ENCODE measurements around the gene MIDN.
A peak's percentile ranks its signal among the peaks of the same experiment; 100 is the strongest.

Gene MIDN

GRCh38 chr19:1220976-1221903 is 27.1 kb upstream of the MIDN start:
- no peak for DNase-seq

DNA sequence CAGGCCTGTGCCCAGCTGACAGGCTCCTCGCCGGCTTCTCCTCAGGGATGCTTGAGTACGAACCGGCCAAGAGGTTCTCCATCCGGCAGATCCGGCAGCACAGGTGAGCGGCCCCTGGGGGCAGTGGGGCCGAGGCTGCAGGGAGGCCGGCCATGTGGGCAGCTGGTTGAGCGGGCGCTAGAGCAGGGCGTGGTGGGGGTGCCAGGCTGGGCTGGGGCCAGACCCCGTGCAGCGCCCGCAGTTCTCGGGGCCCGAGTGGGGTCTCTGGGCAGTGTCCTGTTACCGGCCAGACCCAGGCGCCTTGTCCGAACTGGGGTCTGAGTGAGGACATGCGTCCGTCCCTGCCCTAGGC is 26.5 kb upstream of the MIDN start:
- DNase-seq = no peak

DNA sequence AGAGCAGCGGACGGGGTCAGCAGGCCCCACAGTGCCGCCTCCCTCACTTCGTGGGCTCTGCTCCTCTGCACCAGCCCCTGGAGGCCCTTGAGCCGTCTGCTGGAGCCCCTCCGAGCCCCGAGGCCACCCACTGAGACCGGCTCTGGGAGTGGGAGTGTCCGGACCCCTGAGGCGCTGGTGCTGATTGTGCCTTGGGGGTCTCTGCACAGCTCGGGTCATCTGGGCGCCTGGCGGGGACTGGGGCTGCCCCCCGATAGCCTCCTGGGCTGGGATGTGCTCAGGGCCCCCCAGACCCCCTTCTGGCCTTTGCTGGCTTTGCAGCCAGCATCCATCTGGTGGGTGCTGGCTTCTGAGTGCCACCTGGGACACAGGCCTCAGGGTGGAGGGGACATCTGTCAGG is 26.0 kb upstream of the MIDN start:
- DNase-seq = no peak

DNA sequence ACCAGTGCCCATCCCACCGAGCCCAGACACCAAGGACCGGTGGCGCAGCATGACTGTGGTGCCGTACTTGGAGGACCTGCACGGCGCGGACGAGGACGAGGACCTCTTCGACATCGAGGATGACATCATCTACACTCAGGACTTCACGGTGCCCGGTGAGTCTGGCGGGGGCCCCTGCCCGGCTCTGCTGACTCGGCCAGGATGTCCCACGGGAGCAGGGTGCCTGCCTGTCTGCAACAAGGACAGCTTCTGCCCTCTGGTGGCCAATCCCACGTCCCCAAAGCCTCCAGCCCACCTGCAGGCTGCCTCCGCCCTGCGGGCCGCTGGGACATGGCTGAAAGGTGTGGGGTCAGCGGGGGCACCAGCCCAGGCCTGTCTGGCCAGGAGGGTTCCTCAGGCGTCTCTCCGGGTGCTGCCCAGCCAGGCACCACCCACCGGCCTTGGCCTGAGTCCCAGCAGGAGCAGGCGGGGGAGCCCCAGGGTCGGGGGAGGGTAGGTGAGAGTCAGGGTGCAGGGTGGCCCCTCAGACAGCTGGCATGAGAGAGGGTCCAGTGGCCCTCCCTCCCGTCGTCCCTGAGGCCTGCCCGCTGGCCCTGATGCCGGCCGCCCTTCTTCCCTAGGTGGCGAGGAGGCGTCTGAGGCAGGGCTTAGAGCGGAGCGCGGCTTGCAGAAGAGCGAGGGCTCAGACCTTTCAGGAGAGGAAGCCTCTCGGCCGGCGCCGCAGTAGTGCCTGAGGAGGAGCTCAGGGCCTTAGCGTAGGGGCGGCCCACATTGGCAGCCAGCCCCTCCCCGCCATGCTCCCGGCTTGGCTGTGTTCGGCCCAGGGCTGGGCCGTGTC is 25.1 kb upstream of the MIDN start:
- peak; percentile 19 for DNase-seq

DNA sequence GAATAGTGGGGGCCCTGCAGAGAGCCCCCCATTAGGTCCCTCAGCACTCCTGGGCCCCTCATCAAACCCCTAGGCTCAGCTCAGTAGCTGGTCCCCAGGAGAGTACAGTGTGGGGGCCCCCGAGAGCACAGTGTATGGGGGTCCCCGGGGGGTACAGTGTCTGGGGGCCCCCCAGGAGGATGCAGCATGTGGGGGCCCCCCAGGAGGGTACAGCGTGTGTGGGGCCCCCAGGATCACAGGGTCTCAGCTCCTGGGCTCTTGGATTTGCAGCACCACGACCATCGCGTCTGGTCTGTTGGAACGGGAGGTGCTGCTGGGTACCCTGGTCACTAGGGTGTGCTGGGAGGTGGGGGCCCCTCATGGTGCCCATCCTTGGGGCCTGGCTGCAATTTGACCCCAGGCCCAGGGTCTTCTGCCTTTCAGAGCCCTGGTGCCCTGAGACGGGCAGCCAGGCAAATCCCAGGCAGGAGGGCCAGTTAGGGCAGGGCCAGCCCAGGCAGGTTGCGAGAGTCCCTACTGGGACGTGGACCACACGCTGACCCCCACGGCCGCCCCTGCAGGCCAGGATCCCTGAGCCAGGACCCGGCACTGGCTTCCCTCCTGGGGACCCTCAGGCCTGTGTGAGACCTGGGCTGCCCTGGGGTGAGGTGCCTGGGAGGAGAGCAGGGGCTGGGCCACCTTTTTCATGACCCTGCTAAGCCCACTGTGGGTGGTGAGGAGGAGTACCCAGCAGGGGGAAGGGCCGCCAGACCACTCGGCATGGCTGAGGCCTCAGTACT is 24.1 kb upstream of the MIDN start:
- DNase-seq = no peak

DNA sequence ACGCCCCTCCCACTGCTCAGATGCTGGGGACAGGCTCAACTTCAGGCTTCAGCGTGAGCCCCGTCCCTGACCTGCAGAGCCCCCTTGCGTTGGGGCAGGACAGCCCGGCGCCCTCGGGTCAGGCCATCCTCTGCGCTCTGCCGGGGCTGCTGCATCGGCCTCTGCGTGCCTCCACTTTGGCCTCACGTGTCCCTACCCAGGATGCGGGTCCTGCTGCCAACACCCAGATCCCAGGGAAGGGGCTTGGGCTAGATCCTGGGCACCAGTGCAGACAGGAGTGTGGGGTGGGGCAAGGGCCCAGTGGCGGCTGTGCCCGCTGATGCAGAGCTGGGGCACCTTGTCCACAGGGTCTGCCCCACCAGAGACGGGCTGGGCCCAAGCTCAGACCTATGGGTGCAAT is 23.5 kb upstream of the MIDN start:
- no peak for DNase-seq

- no peak for DNase-seq
Observed at GRCh38 chr19:1225440-1226226, 22.8 kb upstream of the MIDN start.

- no peak for DNase-seq
Observed at GRCh38 chr19:1226227-1226518, 22.2 kb upstream of the MIDN start.

DNA sequence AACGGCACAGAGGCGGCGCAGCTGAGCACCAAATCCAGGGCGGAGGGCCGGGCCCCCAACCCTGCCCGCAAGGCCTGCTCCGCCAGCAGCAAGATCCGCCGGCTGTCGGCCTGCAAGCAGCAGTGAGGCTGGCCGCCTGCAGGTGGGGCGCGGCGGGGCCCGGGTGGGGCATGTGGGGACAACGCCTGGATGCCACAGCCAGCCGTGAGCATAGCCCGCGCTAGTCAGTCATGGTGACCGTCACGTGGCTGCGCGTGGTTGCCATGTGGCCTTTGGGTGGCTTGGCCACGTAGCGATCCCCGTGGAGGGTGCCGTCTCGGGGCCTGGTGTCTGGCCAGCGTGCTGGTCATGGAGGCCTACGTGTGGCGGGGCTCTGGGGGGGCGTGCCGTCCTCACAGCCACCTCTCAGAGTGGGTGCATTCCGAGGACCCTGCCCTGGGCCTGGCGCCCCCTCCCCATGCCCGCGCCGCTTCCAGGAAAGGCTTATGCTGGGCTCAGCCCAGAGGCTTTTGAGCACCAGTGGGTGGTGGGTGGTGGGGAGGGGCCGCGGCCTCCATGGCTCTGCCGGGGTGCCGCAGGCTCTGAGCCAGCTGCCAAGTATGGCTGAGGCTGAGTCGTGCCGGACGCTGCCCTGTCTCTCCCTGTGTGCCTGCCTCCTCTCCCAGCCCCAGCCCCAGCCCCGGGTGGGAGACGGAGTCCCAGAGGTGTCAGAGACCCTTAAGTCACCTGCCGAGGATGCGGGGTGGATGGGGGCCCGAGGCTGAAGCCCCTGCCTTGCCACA is 21.7 kb upstream of the MIDN start:
- DNase-seq = no peak

DNA sequence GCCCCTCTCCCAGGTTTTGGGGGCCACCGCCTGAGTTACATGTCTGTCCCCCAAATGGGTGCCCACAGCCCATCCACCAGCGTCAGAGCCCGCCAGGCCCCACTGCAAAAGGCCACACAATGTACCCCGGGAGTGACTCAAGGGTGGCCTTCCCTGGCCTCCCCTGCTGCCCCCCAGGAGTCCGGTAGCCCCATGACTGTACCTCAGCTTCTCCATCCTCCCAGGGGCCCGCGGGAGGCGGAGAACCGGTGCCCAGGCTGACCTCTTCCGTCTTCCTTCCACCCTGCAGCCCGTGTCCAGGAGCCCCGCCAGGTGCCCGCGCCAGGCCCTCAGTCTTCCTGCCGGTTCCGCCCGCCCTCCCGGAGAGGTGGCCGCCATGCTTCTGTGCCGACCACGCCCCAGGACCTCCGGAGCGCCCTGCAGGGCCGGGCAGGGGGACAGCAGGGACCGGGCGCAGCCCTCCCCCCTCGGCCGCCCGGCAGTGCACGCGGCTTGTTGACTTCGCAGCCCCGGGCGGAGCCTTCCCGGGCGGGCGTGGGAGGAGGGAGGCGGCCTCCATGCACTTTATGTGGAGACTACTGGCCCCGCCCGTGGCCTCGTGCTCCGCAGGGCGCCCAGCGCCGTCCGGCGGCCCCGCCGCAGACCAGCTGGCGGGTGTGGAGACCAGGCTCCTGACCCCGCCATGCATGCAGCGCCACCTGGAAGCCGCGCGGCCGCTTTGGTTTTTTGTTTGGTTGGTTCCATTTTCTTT is 20.9 kb upstream of the MIDN start:
- DNase-seq = no peak

DNA sequence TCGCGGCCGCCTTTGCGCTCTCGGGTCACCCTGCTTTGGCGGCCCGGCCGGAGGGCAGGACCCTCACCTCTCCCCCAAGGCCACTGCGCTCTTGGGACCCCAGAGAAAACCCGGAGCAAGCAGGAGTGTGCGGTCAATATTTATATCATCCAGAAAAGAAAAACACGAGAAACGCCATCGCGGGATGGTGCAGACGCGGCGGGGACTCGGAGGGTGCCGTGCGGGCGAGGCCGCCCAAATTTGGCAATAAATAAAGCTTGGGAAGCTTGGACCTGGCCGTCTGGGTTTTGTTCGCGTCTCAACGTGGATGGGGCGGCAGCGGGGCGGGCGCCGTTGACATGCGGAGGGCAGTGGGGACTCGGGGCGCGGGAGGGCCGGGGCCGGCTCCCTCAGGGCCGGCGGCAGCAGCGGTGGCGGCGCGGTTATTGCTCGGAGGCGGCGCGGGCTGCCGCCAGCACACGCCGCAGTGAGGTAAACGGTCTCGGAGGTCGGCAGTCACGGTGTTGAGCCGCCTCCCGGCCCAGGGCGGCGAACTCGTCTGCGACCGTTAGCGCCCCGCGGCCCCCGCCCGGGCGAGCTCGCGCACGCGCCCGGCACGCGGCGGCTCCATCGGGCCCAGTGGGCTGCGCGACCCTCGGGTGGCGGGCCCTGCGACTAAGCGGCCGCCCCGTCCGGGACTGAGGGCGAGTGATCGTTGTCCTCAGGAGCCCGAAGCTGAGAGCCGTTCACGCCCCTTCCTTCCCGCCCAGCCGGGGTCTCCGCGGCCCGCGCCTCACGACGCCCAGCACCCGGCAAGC is 20.0 kb upstream of the MIDN start:
- no peak for DNase-seq

DNA sequence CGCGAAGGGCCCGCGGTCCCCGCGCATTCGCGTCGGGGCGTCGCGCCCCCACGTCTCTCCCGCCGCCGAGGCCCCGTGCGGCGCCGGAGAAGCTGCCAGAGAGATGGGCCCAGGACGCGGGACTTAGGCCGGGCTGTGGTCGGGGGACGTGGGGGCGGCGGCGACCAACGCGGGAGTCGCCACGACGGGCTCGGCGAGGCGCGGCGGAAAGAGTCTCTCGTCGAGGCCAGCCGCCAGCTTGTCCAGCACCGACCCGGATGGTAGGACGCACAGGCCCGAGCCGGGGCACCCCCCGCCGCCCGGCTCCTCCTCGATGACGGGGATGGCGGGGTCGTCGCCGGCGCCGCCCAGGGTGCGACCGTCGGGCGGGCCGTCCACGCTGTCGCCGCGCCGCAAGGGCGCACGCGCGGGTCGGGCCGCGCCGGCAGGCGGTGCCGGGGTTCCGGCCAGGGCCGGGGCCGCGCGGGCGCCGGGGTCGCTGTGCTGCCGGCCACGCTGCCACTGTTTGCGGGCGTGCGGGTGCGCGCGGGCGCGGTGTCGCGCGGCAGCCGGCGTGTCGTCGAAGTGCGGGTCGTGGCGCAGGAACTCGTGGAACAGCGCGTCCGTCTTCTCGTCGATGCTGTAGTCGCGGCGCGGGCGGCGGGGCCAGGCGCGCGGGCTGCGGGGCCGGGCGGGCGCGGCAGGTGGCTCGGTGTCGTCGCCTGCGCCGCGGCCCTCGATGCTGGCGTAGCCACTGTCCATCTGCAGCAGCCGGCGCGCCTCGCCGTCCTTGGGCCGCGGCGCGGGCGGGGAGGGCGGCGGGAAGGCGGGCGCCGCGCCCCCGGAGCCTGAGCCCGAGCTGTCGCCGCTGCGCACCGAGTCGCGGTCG is 19.1 kb upstream of the MIDN start:
- DNase-seq = no peak

GRCh38 chr19:1229924-1230782 is 18.2 kb upstream of the MIDN start:
- DNase-seq = no peak

DNA sequence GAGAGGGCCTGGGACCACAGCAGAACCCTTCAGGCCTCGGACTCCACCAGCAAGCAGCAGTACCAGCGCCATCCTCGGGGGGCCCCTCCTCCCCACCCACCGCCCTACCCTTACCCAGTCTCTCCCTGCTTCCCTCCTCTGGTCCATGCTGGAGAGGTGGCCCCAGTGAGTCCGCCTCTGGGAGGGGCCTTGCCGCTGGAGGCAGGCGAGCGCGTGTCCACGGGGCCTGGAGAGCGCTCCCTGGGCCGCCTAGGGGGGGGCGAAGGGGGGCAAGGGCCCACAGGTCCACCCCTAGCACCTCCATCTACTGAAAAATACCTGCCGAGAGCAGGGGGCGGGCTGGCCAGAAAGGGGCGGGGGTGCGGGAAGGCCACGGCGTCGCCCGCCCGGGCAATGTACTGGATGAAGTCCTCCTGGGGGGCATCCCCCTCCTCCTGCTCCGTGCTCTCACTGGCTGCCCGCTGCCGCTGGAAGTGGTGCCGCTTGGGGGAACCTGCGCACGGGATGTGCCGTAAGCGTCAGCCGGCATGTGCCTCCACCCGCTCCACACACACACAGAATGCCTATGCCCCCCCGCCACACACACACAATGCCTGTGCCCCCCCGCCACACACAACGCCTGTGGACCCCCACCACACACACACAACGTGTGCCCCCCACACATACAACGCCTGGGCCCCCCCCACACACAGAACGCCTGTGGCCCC is 17.4 kb upstream of the MIDN start:
- DNase-seq = no peak

- DNase-seq = no peak
Observed at GRCh38 chr19:1231729-1232637, 16.4 kb upstream of the MIDN start.

GRCh38 chr19:1232652-1233072 is 15.7 kb upstream of the MIDN start:
- peak; percentile 33 for DNase-seq
